Psoas muscle (tissue), 8 donors: ENCODE results near the gene GADD45GIP1. TPM values are rescaled to one million over a fixed set of nuclear protein-coding genes. Genes with fewer than 3 reads are reported as not detected.
A peak's percentile ranks its signal among the peaks of the same experiment; 100 is the strongest.

ENCODE experiments used
- ATAC-seq, 4 donors: fragments of 200-7000 bp; cut with Tn5 transposase; one replicate each; pipeline ENCODE4 v1.9.1; 2020; ENCODE audit warnings: moderate library complexity in 3 of 4, mild to moderate bottlenecking in 2 of 4
- DNase-seq, 2 donors: peaks; one replicate each; pipeline ENCODE4 v3.0.0-alpha.2; 2020
- H3K27ac ChIP-seq: fragments of 200-600 bp; one replicate; pipeline ENCODE4 v1.8.0; 2022
- H3K27me3 ChIP-seq, 3 donors: fragments of 200-600 bp in 1 of 3; one replicate each; pipeline versions ENCODE4 v1.6.1 to v1.8.0; 2013 to 2022; ENCODE audit warnings: low read length in 2 of 3, mild to moderate bottlenecking in 2 of 3, moderate library complexity in 1 of 3; ENCODE audit not compliant: insufficient read depth in 3 of 3
- H3K36me3 ChIP-seq, 2 donors: fragments of 200-600 bp in 1 of 2; one replicate each; pipeline versions ENCODE4 v1.6.1 to v1.8.0; 2013 to 2022; ENCODE audit warnings: low read depth in 1 of 2, mild to moderate bottlenecking in 1 of 2, moderate library complexity in 1 of 2; ENCODE audit not compliant: insufficient read depth in 1 of 2
- H3K4me1 ChIP-seq: fragments of 200-600 bp; one replicate; pipeline ENCODE4 v1.8.0; 2022
- H3K4me3 ChIP-seq: fragments of 200-600 bp; one replicate; pipeline ENCODE4 v1.8.0; 2022; ENCODE audit warnings: mild to moderate bottlenecking
- H3K9me3 ChIP-seq: fragments of 200-600 bp; one replicate; pipeline ENCODE4 v1.8.0; 2022
- WGBS, 3 donors: extraction: QIAGEN DNeasy Blood & Tissue Kit; methylation state at CpG; one replicate each; pipeline versions ENCODE4 v1.1.6 to v1.1.7; 2013; 5-methylcytosine and 5-hydroxymethylcytosine counted together
- intact Hi-C, 2 donors: fragments of 100-400 bp; cut with DNase I; formaldehyde crosslinking; loops; one replicate each; pipeline versions ENCODE4 v1.11.0 to v1.14.2; 2022
- polyA plus RNA-seq, 3 donors: library from polyadenylated mRNA; stranded (reverse); fragments of 200-250 nt; gene quantifications; one replicate each; pipeline ENCODE4 v1.2.3, GENCODE V29; 2013
- total RNA-seq, 4 donors: library from RNA; stranded (reverse); fragmentation: NEBNext Ultra II Directional in 2 of 4; extraction: Animal tissue kit (Norgen Biotek cat#: 25700) in 2 of 4; gene quantifications; one replicate each; pipeline versions ENCODE4 v1.2.1 to v1.2.4, GENCODE V29; 2021 to 2023
- TF ChIP-seq, protein P1 (sequence below): fragments of 200-600 bp; IDR thresholded peaks from one replicate; pipeline ENCODE4 v1.8.0; 2022; ENCODE audit warnings: antibody characterized with exemption
- donor health status: healthy with polysubstance abuse.
- donor health status: DM: no; HTN: no; CAD: no; lungs with moderate emphysema.
- donor health status: Bipolar disorder and iron deficiency.
- donor health status: healthy.
- donor health status: DM: yes; HTN: yes; CAD: no.
- donor health status: DM: no; HTN: no; CAD: no.
- donor health status: DM: no; HTN: no; CAD: no.
- donor health status: DM: yes; HTN: yes; CAD: no.

The GADD45GIP1 gene
- total and polyA plus RNA-seq, 7 donors: 22.4 to 119 (median 35.6) TPM

DNA sequence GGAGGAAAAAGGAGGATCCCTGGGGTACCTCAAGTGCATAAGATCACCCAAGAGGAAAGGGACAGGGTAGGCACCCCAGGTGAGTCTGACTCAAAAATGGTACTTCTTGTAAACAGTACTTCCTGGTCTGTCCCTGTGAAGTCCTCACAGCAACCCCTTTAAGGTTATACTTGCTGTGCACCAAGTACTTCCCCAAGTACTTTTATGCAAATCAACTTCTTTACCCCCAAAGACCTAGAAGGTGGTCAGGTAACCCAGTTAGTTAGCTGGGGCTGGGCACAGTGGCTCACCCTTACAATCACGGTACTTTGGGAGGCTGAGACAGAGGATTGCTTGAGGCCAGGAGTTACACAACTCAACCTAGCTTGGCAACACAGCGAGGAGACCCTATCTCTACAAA lies 16.1 kb downstream of the GADD45GIP1 start:
- peak overlapping the region; percentile 98 for H3K4me3 ChIP-seq
- peaks cover 23% of the 10 kb centered on the region for H3K4me1 ChIP-seq

DNA sequence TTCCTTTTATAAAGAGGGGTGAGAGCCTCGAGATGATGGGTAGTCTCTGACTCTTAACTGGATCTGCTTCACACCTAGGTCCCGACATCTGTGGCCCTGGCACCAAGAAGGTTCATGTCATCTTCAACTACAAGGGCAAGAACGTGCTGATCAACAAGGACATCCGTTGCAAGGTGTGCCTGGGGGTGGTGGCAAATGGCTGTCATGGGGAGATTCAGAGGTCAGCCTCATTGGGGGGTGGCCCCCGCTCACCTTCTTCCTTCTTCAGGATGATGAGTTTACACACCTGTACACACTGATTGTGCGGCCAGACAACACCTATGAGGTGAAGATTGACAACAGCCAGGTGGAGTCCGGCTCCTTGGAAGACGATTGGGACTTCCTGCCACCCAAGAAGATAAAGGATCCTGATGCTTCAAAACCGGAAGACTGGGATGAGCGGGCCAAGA lies 17.0 kb downstream of the GADD45GIP1 start:
- H3K4me3 ChIP-seq: peak overlapping the region; percentile 98
- H3K27ac ChIP-seq: peak overlapping the region; percentile 98
- TF ChIP-seq, protein P1, sequence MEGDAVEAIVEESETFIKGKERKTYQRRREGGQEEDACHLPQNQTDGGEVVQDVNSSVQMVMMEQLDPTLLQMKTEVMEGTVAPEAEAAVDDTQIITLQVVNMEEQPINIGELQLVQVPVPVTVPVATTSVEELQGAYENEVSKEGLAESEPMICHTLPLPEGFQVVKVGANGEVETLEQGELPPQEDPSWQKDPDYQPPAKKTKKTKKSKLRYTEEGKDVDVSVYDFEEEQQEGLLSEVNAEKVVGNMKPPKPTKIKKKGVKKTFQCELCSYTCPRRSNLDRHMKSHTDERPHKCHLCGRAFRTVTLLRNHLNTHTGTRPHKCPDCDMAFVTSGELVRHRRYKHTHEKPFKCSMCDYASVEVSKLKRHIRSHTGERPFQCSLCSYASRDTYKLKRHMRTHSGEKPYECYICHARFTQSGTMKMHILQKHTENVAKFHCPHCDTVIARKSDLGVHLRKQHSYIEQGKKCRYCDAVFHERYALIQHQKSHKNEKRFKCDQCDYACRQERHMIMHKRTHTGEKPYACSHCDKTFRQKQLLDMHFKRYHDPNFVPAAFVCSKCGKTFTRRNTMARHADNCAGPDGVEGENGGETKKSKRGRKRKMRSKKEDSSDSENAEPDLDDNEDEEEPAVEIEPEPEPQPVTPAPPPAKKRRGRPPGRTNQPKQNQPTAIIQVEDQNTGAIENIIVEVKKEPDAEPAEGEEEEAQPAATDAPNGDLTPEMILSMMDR: no peak
- DNase-seq: no peak
- peaks cover 23% of the 10 kb centered on the region for H3K4me1 ChIP-seq
- intact Hi-C loops: loop anchor here in 1 of 2 donors (10.0 kb wide), 1 partner anchor 135 kb away; the partner anchor contains the start of genes PRDX2, RNASEH2A and THSD8
- H3K36me3 ChIP-seq: peaks cover 13 to 58% of the 10 kb centered on the region in 2 donors
- H3K9me3 ChIP-seq: no peaks in the 10 kb centered on the region
- no peak for ATAC-seq
- 63 to 71% (median 65%) methylated on average over 10 of the region's 10 CpGs for whole genome bisulfite sequencing, 3 donors
- H3K27me3 ChIP-seq: no peaks in the 10 kb centered on the region

More for the DNA sequence above, 16.1 kb downstream of the GADD45GIP1 start:
- DNase-seq (no peak), ATAC-seq (no peak)
- Histone ChIP-seq H3K9me3 (no peaks in the 10 kb centered on the region), H3K27me3 (no peaks in the 10 kb centered on the region), H3K36me3 (peaks cover 13 to 58% of the 10 kb centered on the region in 2 donors), H3K27ac (no peak overlapping the region)
- TF ChIP-seq, protein P1: no peak
- WGBS, 3 donors: 89 to 92% (median 92%) methylated on average over 2 of the region's 2 CpGs
- intact Hi-C loops: no loop called here

DNA sequence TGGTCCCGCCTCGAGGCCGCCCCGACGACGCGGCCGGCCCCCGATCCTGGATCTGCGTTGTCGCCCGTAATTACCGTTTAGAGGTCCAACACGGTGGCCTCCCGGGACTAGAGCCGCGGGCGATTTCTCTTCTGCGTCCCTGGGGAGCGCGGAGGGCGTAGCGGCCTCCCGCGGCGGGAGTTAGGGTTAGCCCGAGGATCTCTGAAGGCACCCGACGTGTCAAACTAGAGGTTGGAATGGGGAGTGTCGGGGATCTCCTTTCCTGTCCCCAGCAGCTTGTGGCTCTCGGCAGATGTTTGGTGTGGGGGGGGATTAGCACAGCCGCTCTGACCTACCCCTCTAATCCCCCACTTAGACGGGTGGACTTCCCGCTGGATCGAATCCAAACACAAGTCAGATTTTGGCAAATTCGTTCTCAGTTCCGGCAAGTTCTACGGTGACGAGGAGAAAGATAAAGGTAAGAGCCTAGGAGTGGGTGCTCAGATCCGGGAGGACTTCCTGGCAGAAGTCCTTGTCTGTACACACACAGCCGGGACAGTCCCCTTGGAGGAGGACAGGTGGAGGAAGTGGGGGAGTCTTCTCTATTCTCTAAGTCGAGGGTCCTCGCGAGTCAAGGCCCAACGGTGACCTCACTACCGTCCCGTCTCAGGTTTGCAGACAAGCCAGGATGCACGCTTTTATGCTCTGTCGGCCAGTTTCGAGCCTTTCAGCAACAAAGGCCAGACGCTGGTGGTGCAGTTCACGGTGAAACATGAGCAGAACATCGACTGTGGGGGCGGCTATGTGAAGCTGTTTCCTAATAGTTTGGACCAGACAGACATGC lies 18.0 kb downstream of the GADD45GIP1 start:
- Histone ChIP-seq H3K9me3 (no peaks in the 10 kb centered on the region), H3K36me3 (peaks cover 13 to 48% of the 10 kb centered on the region in 2 donors), H3K27me3 (no peaks in the 10 kb centered on the region), H3K4me3 (peak overlapping the region; percentile 98), H3K27ac (peak overlapping the region; percentile 98), H3K4me1 (peaks cover 23% of the 10 kb centered on the region)
- 0 to 1% (median 1%) methylated on average over 54 of the region's 54 CpGs for WGBS, 3 donors
- peak in 1 of 2 donors; percentile 78 for DNase-seq
- ATAC-seq: peak; percentile 30 to 59 (median 48)
- intact Hi-C loops: loop anchor here in 1 of 2 donors (10.0 kb wide), 1 partner anchor 134 kb away; the partner anchor contains the start of genes PRDX2, RNASEH2A and THSD8
- TF ChIP-seq, protein P1: peak; percentile 25

DNA sequence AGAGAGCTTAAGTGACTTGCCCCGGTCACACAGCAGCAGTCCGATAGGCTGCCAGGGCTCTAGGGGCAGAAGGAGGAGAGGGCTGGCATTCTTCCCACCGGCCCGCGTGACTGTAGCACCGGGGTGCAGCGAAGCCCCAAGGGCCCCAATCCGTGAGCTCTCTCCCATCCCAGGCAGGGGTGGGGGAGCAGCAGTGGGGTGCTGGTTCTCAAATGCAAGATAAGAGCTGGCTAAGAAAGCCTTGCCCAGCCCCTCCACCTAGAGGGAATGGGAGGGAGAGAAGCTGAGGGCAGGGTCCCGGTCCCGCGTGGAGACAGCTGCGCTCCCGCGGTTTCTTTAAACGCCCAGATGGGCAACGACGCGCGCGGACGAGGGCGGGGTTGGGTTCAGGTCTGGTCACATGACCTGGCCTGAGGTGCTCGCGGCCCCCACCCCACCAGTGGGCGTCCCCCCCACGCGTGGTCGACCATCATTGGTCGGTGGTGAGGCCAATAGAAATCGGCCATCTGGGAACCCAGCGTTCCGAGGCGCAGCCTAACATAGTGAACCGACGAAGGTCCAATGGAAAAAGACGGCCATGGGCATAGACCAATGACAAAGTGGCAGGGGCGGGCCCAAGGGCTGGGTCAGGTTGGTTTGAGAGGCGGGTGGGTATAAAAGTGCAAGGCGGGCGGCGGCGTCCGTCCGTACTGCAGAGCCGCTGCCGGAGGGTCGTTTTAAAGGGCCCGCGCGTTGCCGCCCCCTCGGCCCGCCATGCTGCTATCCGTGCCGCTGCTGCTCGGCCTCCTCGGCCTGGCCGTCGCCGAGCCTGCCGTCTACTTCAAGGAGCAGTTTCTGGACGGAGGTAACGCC lies 18.9 kb downstream of the GADD45GIP1 start, which contains the start of gene CALR:
TSS of gene CALR (plus strand) at position 683 of the 852 bp plus-strand sequence. CDS start at position 754, 71 bp downstream.
- DNase-seq (peak; percentile 100), ATAC-seq (peak; percentile 91 to 94 (median 92))
- Histone ChIP-seq H3K4me1 (peaks cover 23% of the 10 kb centered on the region), H3K27me3 (no peaks in the 10 kb centered on the region), H3K4me3 (peak within 1 kb of the TSS; percentile 98), H3K27ac (peak within 1 kb of the TSS; percentile 98), H3K36me3 (peaks cover 13 to 40% of the 10 kb centered on the region in 2 donors), H3K9me3 (no peaks in the 10 kb centered on the region)
- intact Hi-C loops: loop anchor here in 1 of 2 donors (10.0 kb wide), 1 partner anchor 133 kb away; the partner anchor contains the start of genes PRDX2, RNASEH2A and THSD8
- WGBS, 3 donors: 0% methylated on average over 41 to 63 of the region's 63 CpGs
- TF ChIP-seq, protein P1: no peak
